ENCODE data around the gene FSCN2.
"Not testable (repeated sequence)": the region's sequence is repeated elsewhere in the genome, so short reads cannot be mapped to it uniquely, and the experiment has no call there.

Gene FSCN2

DNA sequence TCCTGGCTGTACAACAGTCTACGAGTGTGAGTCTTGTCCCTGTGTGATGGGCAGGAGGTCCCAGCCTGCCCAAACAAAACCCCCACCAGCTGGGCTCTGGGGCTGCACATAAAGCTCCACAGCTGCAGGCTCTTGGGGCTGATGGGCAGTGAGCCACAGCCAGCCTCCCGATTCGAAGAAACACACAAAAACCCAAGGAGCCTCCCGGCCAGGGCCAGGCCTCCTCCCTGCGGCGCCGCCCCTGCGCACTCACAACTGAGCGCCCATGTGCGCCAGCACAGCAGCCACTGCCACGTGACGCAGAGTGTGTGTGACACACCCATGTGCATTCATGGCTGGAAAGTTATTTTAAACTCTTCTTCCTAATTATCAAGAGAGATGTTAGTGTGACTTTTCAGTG, 54.6 kb downstream of the FSCN2 start:
- DNase-seq: no peak

DNA sequence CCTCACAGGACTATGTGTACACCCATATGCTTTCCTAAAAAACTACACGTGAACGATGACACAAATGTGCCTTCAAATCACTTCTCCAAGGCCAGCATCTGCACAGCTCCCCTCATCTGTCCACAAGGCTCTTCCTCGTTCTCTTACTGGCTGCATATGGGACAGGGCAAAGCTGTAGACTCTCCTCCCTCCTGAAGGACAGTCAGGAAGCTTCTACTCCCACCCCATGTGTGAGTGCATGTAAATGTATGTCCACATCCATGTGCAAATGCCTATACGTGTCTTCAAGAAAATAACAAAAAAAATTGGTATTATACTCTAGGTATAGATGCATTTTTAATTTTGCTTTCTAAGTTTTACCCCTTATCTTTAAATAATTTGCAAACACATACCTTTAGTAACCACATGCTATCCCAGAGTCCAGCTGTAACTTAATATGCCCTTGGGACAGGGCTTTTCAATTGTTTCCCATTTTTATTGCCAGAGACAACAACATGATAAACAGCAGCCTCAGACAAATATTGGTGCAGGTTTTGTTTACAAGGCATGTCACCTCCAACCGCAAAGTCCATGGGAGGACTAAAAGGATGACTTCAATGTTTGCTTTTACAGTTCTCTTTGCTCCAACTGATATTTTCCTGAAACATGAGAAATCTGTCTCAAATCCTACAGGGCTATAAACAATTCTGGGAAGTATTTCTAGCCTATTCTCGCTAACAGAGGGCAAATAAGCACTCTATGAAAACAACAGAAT, 55.6 kb downstream of the FSCN2 start:
- DNase-seq: no peak

DNA sequence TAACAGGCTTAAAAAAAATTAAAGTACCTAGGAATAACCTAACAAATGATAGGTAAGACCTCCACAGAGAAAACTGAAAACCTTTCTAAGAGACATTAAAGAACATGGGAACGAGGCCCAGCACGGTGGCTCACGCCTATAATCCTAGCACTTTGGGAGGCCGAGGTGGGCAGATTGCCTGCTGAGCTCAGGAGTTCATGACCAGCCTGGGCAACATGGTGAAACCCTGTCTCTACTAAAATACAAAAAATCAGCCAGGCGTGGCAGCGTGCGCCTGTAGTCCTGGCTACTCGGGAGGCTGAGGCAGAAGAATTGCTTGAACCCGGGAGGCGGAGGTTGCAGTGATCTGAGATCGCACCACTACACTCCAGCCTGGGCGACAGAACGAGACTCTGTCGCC, 56.6 kb downstream of the FSCN2 start:
- DNase-seq: not testable (repeated sequence)

DNA sequence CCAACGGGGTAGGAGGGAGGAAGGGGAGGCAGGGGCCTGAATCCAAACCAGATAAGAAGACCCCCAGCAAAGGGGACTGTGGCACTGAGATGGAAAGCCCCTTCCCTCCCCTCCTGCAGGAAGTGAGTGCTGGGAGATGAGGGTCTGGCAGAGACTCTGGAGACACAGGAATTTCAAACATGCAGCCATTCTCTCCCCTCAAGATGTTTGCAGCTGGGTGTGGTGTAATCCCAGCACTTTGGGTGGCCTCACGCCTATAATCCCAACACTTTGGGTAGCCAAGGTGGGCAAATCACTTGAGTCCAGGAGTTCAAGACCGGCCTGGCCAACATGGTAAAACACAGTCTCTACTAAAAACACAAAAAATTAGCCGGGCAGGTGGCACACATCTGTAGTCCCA, 57.9 kb downstream of the FSCN2 start:
- DNase-seq: no peak
